GM23338 (cell line): ENCODE measurements around the gene SRRM2. TPM values are rescaled to one million over a fixed set of nuclear protein-coding genes. Genes with fewer than 3 reads are reported as not detected.

Source experiments
- ATAC-seq: fragments of 200-7000 bp; cut with Tn5 transposase; 3 replicates; pipeline ENCODE4 v1.9.1; 2020
- DNase-seq: peaks from one replicate; pipeline ENCODE4 v3.0.0-alpha.2; 2015; ENCODE audit warnings: low spot score
- H2AFZ ChIP-seq: fragments of 200-600 bp; sonication (generic); 2 replicates; pipeline ENCODE4 v1.8.0; 2016; ENCODE audit warnings: antibody characterized with exemption, mild to moderate bottlenecking, moderate library complexity
- H3F3A ChIP-seq: fragments of 200-600 bp; sonication (generic); replicated peaks from 2 replicates; pipeline ENCODE4 v1.8.0; 2017; ENCODE audit warnings: antibody characterized with exemption, mixed run types, low read depth
- H3K27ac ChIP-seq: fragments of 200-600 bp; sonication (generic); 2 replicates; pipeline ENCODE4 v1.6.1; 2016; ENCODE audit warnings: low read depth
- H3K27me3 ChIP-seq: fragments of 200-600 bp; sonication (generic); 2 replicates; pipeline ENCODE4 v1.8.0; 2016; ENCODE audit warnings: mild to moderate bottlenecking, mixed run types, moderate library complexity; ENCODE audit not compliant: insufficient read depth
- H3K36me3 ChIP-seq: fragments of 200-600 bp; sonication (generic); 2 replicates; pipeline ENCODE4 v1.8.0; 2016; ENCODE audit warnings: mild to moderate bottlenecking; ENCODE audit not compliant: insufficient read depth
- H3K4me1 ChIP-seq: fragments of 200-600 bp; sonication (generic); 2 replicates; pipeline ENCODE4 v1.8.0; 2016; ENCODE audit warnings: mild to moderate bottlenecking, moderate library complexity; ENCODE audit not compliant: insufficient read depth
- H3K4me2 ChIP-seq: fragments of 200-600 bp; sonication (generic); 2 replicates; pipeline ENCODE4 v1.7.1; 2017; ENCODE audit warnings: mixed run types
- H3K4me3 ChIP-seq: fragments of 200-600 bp; sonication (generic); 2 replicates; pipeline ENCODE4 v1.6.1; 2016; ENCODE audit warnings: mixed run types
- H3K79me2 ChIP-seq: fragments of 200-600 bp; sonication (generic); replicated peaks from 2 replicates; pipeline ENCODE4 v1.8.0; 2017; ENCODE audit warnings: mild to moderate bottlenecking; ENCODE audit not compliant: insufficient read depth
- H3K9me2 ChIP-seq: fragments of 200-600 bp; sonication (generic); 2 replicates; pipeline ENCODE4 v1.8.0; 2017; ENCODE audit not compliant: insufficient read depth
- H4K20me1 ChIP-seq: fragments of 200-600 bp; sonication (generic); replicated peaks from 2 replicates; pipeline ENCODE4 v1.8.0; 2017; ENCODE audit warnings: mild to moderate bottlenecking; ENCODE audit not compliant: insufficient read depth
- H3K27ac Mint-ChIP-seq: 2 replicates; pipeline ENCODE4 v1.8.0; 2020; ENCODE audit warnings: inconsistent platforms, mild to moderate bottlenecking, moderate library complexity, mixed read lengths
- H3K27me3 Mint-ChIP-seq: 3 replicates; pipeline ENCODE4 v1.8.0; 2022; ENCODE audit warnings: low read depth, mild to moderate bottlenecking, moderate library complexity, mixed read lengths, inconsistent platforms; ENCODE audit not compliant: insufficient read depth, poor library complexity
- H3K36me3 Mint-ChIP-seq: 3 replicates; pipeline ENCODE4 v1.8.0; 2021; ENCODE audit warnings: low read depth, mild to moderate bottlenecking, inconsistent platforms, moderate library complexity, mixed read lengths
- H3K4me1 Mint-ChIP-seq: 3 replicates; pipeline ENCODE4 v1.8.0; 2020; ENCODE audit warnings: mild to moderate bottlenecking, inconsistent platforms, mixed read lengths
- H3K4me3 Mint-ChIP-seq: 3 replicates; pipeline ENCODE4 v1.8.0; 2021; ENCODE audit warnings: moderate library complexity, mild to moderate bottlenecking, inconsistent platforms, mixed read lengths
- H3K9me3 Mint-ChIP-seq: 3 replicates; pipeline ENCODE4 v1.8.0; 2020; ENCODE audit warnings: moderate library complexity, mild to moderate bottlenecking, inconsistent platforms, mixed read lengths
- CREB1 ChIP-seq: fragments of 250-450 bp; sonication (Bioruptor Pico); IDR thresholded peaks from 2 replicates; pipeline ENCODE4 v1.5.0; 2020; ENCODE audit warnings: low read depth, mild to moderate bottlenecking, moderate library complexity
- CTCF ChIP-seq, 2 experiments: fragments of 200-600 bp in 1 of 2; sonication (generic) in 1 of 2; conservative IDR thresholded peaks; 2 replicates each; pipeline versions ENCODE4 v1.5.1 to v1.6.1; 2016 to 2017; ENCODE audit warnings: antibody characterized with exemption in 2 of 2, low read depth in 2 of 2, mild to moderate bottlenecking in 2 of 2, moderate library complexity in 1 of 2
- ETS1 ChIP-seq: IDR thresholded peaks from 2 replicates; pipeline ENCODE4 v1.6.1; 2016; ENCODE audit warnings: antibody characterized with exemption
- EZH2 ChIP-seq: fragments of 200-600 bp; sonication (generic); IDR thresholded peaks from one replicate; pipeline ENCODE4 v1.8.0; 2017; ENCODE audit warnings: antibody characterized with exemption, mild to moderate bottlenecking, low read depth; ENCODE audit not compliant: unreplicated experiment
- EZH2phosphoT487 ChIP-seq: fragments of 200-600 bp; sonication (generic); IDR thresholded peaks from one replicate; pipeline ENCODE4 v1.8.1; 2018; ENCODE audit warnings: antibody characterized with exemption; ENCODE audit not compliant: unreplicated experiment
- JUNB ChIP-seq: IDR thresholded peaks from one replicate; pipeline ENCODE4 v1.6.1; 2016; ENCODE audit warnings: antibody characterized with exemption; ENCODE audit not compliant: unreplicated experiment
- NANOG ChIP-seq: IDR thresholded peaks from 2 replicates; pipeline ENCODE4 v1.6.1; 2016; ENCODE audit warnings: antibody characterized with exemption, borderline replicate concordance
- POLR2AphosphoS5 ChIP-seq: IDR thresholded peaks from 2 replicates; pipeline ENCODE4 v1.6.1; 2016; ENCODE audit warnings: antibody characterized with exemption, low read depth
- REST ChIP-seq: IDR thresholded peaks from one replicate; pipeline ENCODE4 v1.6.1; 2018; ENCODE audit warnings: antibody characterized with exemption; ENCODE audit not compliant: unreplicated experiment
- STAT1 ChIP-seq: IDR thresholded peaks from one replicate; pipeline ENCODE4 v1.6.1; 2016; ENCODE audit warnings: antibody characterized with exemption; ENCODE audit not compliant: unreplicated experiment
- ZNF114 ChIP-seq: fragments of 250-450 bp; sonication (Bioruptor Pico); IDR thresholded peaks from 2 replicates; pipeline ENCODE4 v1.5.0; 2020; ENCODE audit warnings: mild to moderate bottlenecking, moderate library complexity
- ZNF331 ChIP-seq: fragments of 250-450 bp; sonication (Bioruptor Pico); IDR thresholded peaks from 2 replicates; pipeline ENCODE4 v1.5.0; 2020; ENCODE audit warnings: low read depth, mild to moderate bottlenecking, moderate library complexity
- polyA plus RNA-seq: library from polyadenylated mRNA; unstranded; fragments of >200 nt; fragmentation: Nextera tagmentation; extraction: Ambion mirVana; gene quantifications from 2 replicates; pipeline ENCODE4 v1.2.1, GENCODE V29; 2016
- total RNA-seq: library from RNA; depleted of rRNA; stranded (reverse); fragments of >200 nt; shearing (Covaris generic); gene quantifications from 2 replicates; pipeline ENCODE4 v1.2.3, GENCODE V29; 2014

The SRRM2 gene
- total and polyA plus RNA-seq, 2 experiments from 2014 or later, result 308 to 893 TPM

- H3K4me3 Mint-ChIP-seq, result no peak overlapping the region
- H3K9me3 Mint-ChIP-seq, result peaks cover 8% of the 10 kb centered on the region; the same call in 2 of the 3 replicates
- H3K4me3 ChIP-seq, result no peak overlapping the region
- H3K27me3 Mint-ChIP-seq, result peaks cover 7% of the 10 kb centered on the region
- DNase-seq, result no peak
- no peak for ATAC-seq
- no peak overlapping the region for H3K4me2 ChIP-seq
- no peaks in the 10 kb centered on the region for H4K20me1 ChIP-seq
- no peaks in the 10 kb centered on the region for H3K4me1 ChIP-seq
- TF ChIP-seq ETS1 (no peak), CTCF (conservative IDR thresholded peaks at IDR 0.05; ENCODE audit: low read depth in 2 of 2) (no peak), STAT1 (no peak), NANOG (no peak), JUNB (no peak), CREB1 (no peak), EZH2 (no peak), REST (no peak), EZH2phosphoT487 (no peak), ZNF331 (CRISPR knock-in tag) (no peak), POLR2AphosphoS5 (no peak), ZNF114 (CRISPR knock-in tag) (no peak)
- no peak overlapping the region for H2AFZ ChIP-seq
- no peak overlapping the region for H3K27ac Mint-ChIP-seq
- no peaks in the 10 kb centered on the region for H3F3A ChIP-seq
- H3K4me1 Mint-ChIP-seq, result no peaks in the 10 kb centered on the region; the same call in 2 of the 3 replicates
- no peaks in the 10 kb centered on the region for H3K79me2 ChIP-seq
- no peaks in the 10 kb centered on the region for H3K27me3 ChIP-seq
- no peaks in the 10 kb centered on the region for H3K36me3 Mint-ChIP-seq
- no peaks in the 10 kb centered on the region for H3K36me3 ChIP-seq
- H3K9me2 ChIP-seq, result no peaks in the 10 kb centered on the region
- no peak overlapping the region for H3K27ac ChIP-seq
Measured at GRCh38 chr16:2803545-2804195, 51.2 kb downstream of the SRRM2 start.
